T follicular helper cell (primary cell): ENCODE data around the gene APOC1.
"Not testable (repeated sequence)": the region's sequence is repeated elsewhere in the genome, so short reads cannot be mapped to it uniquely, and the experiment has no call there.

ENCODE experiments used
- DNase-seq: peaks from one replicate; pipeline ENCODE4 v3.0.0-alpha.2; 2020; ENCODE audit warnings: low read depth

APOC1 gene

DNA sequence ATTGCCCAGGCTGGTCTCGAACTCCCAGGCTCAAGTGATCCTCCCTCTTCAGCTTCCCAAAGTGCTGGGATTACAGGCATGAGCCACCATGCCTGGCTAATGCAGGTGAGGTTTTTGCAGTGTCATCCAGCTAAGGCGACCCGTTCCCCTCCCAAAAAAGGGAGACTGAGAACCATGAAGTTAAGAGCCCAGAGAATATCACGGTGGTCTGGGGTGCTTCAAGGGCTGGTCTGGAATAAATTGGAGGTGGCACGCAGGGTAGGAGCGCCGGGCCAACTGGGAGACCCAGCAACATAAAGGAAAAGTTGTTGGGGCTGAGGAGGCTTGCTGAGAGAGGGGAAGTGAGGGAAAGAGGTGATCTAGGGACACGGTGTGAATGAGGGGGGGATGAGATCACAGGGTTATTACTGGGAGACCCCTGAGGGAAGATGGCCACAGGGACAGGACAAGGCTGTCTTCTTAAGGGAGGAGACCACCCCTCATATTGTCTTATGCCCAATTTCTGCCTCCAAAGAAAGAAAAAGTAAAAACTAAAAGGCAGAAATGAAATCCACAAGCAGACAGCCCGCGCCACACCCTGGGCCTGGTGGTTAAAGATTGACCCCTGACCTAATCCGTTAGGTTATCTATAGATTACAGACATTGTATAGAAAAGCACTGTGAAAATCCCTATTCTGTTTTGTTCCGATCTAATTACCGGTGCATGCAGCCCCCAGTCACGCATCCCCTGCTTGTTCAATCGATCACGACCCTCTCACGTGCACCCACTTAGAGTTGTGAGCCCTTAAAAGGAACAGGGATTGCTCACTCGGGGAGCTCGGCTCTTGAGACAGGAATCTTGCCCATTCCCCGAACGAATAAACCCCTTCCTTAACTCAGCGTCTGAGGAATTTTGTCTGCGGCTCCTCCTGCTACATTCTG, 636 bp upstream of the APOC1 start:
- not testable (repeated sequence) for DNase-seq

DNA sequence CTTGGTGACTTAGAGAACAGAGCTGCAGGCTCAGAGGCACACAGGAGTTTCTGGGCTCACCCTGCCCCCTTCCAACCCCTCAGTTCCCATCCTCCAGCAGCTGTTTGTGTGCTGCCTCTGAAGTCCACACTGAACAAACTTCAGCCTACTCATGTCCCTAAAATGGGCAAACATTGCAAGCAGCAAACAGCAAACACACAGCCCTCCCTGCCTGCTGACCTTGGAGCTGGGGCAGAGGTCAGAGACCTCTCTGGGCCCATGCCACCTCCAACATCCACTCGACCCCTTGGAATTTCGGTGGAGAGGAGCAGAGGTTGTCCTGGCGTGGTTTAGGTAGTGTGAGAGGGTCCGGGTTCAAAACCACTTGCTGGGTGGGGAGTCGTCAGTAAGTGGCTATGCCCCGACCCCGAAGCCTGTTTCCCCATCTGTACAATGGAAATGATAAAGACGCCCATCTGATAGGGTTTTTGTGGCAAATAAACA, 9.9 kb downstream of the APOC1 start:
- no peak for DNase-seq

- no peak for DNase-seq
Measured at GRCh38 chr19:44925114-44925891, 10.9 kb downstream of the APOC1 start.

DNA sequence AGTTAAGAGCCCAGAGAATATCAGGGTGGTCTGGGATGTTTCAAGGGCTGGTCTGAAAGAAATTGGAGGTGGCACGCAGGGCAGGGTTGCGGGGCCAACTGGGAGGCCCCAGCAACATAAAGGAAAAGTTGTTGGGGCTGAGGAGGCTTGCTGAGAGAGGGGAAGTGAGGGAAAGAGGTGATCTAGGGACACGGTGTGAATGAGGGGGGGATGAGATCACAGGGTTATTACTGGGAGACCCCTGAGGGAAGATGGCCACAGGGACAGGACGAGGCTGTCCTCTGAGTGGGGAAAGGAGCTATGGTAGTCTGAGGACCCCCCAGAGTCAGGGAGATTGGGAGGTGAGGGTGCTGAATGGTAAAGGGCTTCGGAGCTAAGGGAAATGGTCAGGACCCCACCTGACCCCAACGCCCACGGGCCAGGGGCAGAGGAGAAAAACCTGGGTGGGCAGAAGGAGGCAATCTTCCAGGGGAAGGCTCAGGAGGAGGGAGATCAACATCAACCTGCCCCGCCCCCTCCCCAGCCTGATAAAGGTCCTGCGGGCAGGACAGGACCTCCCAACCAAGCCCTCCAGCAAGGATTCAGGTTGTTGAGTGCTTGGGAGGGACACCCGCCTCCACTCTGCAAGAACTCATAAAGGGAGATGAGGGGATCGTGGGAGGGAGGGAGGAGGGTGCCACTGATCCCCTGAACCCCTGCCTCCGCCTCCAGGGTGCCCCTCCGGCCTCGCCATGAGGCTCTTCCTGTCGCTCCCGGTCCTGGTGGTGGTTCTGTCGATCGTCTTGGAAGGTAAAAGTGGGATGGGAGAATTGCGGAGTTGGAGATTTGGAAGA, 12.1 kb downstream of the APOC1 start:
- not testable (repeated sequence) for DNase-seq

DNA sequence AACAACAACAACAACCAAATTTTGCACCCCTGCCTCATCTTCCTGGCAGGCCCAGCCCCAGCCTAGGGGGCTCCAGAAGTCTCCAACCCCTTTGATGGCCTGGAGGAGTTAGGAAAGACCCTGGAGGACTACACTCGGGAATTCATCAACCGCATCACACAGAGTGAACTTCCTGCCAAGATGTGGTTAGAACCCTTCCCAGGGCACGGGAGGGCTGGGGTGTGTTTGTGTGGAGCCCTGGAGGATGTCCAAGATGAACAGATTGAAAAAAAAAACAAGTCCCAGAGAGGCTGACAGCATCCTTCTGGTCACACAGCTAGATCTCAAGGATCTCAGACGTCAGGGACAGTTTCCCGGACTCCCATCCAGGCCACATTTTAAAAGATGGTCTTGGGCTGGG, 13.3 kb downstream of the APOC1 start:
- no peak for DNase-seq

DNA sequence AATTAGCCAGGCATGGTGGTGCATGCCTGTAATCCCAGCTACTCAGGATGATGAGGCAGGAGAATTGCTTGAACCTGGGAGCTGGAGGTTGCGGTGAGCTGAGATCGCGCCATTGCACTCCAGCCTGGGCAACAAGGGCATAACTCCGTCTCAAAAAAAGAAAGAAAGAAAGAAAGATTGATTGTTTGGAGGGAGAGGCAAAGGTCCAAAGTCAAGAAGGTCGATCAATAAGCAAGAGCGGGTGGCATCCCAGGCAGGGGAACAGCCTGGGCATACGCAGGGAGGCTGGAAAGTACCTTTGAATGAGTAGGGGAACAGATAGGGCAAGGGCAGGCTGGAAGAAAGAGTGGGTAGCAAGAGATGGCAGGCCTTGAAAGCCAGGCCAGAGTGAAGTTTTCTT, 15.7 kb downstream of the APOC1 start:
- no peak for DNase-seq

- DNase-seq = no peak
Measured at GRCh38 chr19:44931541-44931940, 17.1 kb downstream of the APOC1 start.

- DNase-seq = no peak
Measured at GRCh38 chr19:44939668-44940067, 25.3 kb downstream of the APOC1 start.

- DNase-seq = no peak
Measured at GRCh38 chr19:44942067-44942571, 27.7 kb downstream of the APOC1 start, which contains the start of gene APOC4. APOC4 (plus strand) TSS chr19:44942237; CDS start chr19:44942278, 41 bp downstream.

DNA sequence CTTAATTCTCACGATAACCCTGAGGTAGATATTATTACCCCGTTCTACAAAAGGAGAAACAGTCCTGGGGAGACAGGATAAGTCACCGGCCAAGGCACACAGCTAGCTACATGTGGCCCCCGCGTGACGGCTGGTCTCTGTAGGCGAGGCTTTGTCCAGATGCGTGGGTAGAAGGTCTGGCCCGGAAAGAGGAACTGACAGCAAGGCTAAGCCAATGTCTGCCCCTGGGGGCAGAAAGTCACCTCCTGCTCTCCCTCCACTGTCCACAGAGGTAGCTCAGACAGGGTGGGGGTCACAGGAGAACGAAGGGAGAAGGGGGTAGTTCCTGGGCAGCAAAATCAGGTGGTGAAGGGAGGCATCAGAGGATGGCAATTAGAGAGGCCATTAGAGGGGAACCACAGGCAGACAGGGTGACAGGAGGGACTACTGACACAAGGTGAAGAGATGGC, 29.4 kb downstream of the APOC1 start:
- no peak for DNase-seq

GRCh38 chr19:44947041-44947581, 32.7 kb downstream of the APOC1 start:
- DNase-seq = no peak

GRCh38 chr19:44948237-44948636, 33.8 kb downstream of the APOC1 start:
- no peak for DNase-seq

GRCh38 chr19:44948763-44949374, 34.5 kb downstream of the APOC1 start:
- no peak for DNase-seq

GRCh38 chr19:44949550-44949949, 35.1 kb downstream of the APOC1 start:
- no peak for DNase-seq

DNA sequence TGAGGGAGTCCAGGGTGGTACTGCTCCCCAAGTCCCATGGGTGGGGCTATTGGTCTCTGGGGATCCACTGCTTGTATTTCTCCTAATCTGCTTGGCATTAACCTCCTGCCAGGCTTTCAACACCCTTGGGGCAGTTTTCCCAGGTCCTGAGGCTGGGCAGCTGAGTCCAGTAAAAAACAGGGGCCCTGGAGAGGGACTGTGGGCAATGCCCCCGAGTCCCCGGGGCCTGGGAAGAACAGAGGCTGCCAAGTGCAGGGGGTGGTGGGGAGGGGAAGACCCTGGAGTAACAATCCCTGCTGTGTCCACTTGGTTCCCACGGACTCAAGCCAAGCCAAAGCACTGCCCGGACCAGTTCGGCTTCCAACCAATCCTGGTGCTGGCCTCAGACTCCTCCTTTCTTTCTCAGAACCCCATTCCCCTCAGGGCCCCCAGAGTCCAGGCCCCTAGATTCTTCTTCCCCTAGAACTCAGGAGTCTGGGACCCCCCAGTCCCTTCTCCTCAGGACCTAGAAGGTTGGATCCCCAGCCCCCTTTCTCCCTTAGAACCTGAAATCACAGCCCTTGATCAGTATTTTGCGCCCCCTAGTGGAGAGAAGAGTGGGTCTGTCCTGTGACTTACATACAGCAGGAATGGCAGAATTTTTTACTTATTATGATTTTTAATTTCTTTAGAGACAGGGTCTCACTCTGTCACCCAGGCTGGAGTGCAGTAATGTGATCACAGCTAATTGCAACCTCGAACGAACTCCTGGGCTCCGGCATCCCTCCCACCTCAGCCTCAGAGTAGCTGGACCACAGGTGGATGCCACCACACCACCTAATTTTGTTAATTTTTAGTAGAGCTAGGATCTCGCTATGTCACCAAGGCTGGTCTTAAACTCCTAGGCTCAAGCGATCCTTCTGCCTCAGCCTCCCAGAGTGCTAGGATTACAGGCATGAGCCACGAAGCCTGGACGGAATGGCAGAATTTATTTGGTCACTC, 37.1 kb downstream of the APOC1 start:
- DNase-seq = peak; percentile 52

DNA sequence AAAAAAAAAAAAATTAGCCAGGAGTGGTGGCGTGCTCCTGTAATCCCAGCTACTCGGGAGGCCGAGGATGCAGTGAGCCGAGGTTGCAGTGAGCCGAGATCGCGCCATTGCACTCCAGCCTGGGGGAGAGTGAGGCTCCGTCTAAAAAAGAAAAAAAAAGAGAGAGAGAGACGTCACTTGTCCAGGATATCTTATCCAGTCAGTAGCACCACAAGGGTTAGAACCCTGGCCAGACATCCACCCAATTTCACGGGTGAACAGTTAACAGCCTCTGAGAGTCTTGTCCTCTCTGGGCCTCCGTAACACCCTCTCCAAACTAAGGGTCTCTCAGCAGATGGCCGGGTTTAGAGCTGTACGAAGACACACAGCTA, 39.9 kb downstream of the APOC1 start:
- no peak for DNase-seq

- peak; percentile 95 for DNase-seq
Measured at GRCh38 chr19:44954649-44955504, 40.5 kb downstream of the APOC1 start, which contains the start of gene CLPTM1. CLPTM1 (plus strand) TSS chr19:44955380; CDS start chr19:44955396, 16 bp downstream.
